GM12878 (cell line): ENCODE results near the gene WRAP73. TPM values are rescaled to one million over a fixed set of nuclear protein-coding genes. Genes with fewer than 3 reads are reported as not detected.
A peak's percentile ranks its signal among the peaks of the same experiment; 100 is the strongest.

Experiments
- BACH1 ChIP-seq: fragments of 450-650 bp; IDR thresholded peaks from 2 replicates; pipeline ENCODE4 v1.6.1; 2017; ENCODE audit warnings: mild to moderate bottlenecking, borderline replicate concordance
- BCL11A ChIP-seq: IDR thresholded peaks from 2 replicates; pipeline ENCODE4 v1.6.1; 2011; ENCODE audit warnings: low read depth, low read length
- CBFB ChIP-seq: IDR thresholded peaks from 2 replicates; pipeline ENCODE4 v1.6.1; 2016; ENCODE audit warnings: antibody characterized with exemption, low read depth
- E2F4 ChIP-seq: IDR thresholded peaks from 2 replicates; pipeline ENCODE4 v1.6.1; 2012; ENCODE audit warnings: low read depth, low read length, improper control_type of control experiment
- EP300 ChIP-seq, 2 experiments: fragments of 150-350 bp in 1 of 2; IDR thresholded peaks; 2 replicates each; pipeline ENCODE4 v1.6.1; 2011 to 2012; ENCODE audit warnings: low read depth in 2 of 2, low read length in 2 of 2, borderline replicate concordance in 1 of 2, improper control_type of control experiment in 1 of 2, inconsistent platforms in 1 of 2; ENCODE audit not compliant: control insufficient read depth in 1 of 2
- JUND ChIP-seq: IDR thresholded peaks from 2 replicates; pipeline ENCODE4 v1.6.1; 2012; ENCODE audit warnings: low read depth, mild to moderate bottlenecking, low read length, improper control_type of control experiment, moderate library complexity
- NR2F1 ChIP-seq: fragments of 450-650 bp; conservative IDR thresholded peaks from 2 replicates; pipeline ENCODE4 v1.6.1; 2017; ENCODE audit warnings: mild to moderate bottlenecking
- RB1 ChIP-seq: fragments of 450-650 bp; formaldehyde crosslinking; IDR thresholded peaks from 2 replicates; pipeline ENCODE4 v1.6.1; 2017; ENCODE audit warnings: mild to moderate bottlenecking, borderline replicate concordance
- RCOR1 ChIP-seq: conservative IDR thresholded peaks from 2 replicates; pipeline ENCODE4 v1.6.1; 2012; ENCODE audit warnings: low read depth, low read length, improper control_type of control experiment
- RUNX3 ChIP-seq: IDR thresholded peaks from 2 replicates; pipeline ENCODE4 v1.6.1; 2012; ENCODE audit warnings: low read length, inconsistent platforms
- YY1 ChIP-seq: IDR thresholded peaks from 2 replicates; pipeline ENCODE4 v1.6.1; 2011; ENCODE audit warnings: low read depth, mild to moderate bottlenecking, low read length
- polyA plus RNA-seq, 11 experiments: library from polyadenylated mRNA; depleted of rRNA in 4 of 11; unstranded in 6 of 11; stranded (reverse) in 5 of 11; fragments of >200 nt; fragmentation: Nextera tagmentation in 4 of 11; fragmentation: Illumina TruSeq in 1 of 11; extraction: Ambion mirVana in 4 of 11; extraction: Trizol in 1 of 11; gene quantifications; 1 replicate in 1 of 11; 2 replicates in 10 of 11; pipeline versions ENCODE4 v1.2.1 to v1.2.3, GENCODE V29; 2011 to 2016; ENCODE audit warnings: inconsistent platforms in 2 of 11, missing spikeins in 2 of 11, low read depth in 1 of 11
- total RNA-seq, 4 experiments: library from RNA; depleted of rRNA in 3 of 4; stranded (reverse); fragments of >200 nt in 3 of 4; fragmentation: Illumina TruSeq in 1 of 4; extraction: Trizol in 1 of 4; gene quantifications; 2 replicates each; pipeline versions ENCODE4 v1.2.1 to v1.2.3, GENCODE V29; 2013 to 2021

The WRAP73 gene
- total and polyA plus RNA-seq, 10 of the 15 experiments (the other 5 are each of a cell fraction or from before 2014, with no cell fraction given) = 3.2 to 65.8 (median 48.0) TPM

- TF ChIP-seq JUND (peak; percentile 96), RB1 (0 out of 2 replicates have a peak, but pooled peaks have one; percentile 42), YY1 (peak; percentile 92), CBFB (peak; percentile 91), BCL11A (peak; percentile 97), NR2F1 (peak; percentile 77), E2F4 (no peak), BACH1 (peak; percentile 88; the same call in 1 of the 2 replicates), EP300 (IDR thresholded peaks at IDR 0.05; ENCODE audit: borderline replicate concordance in 1 of 2, control insufficient read depth in 1 of 2, low read depth in 2 of 2, low read length in 2 of 2) (peak in 1 of 2 experiments; percentile 96; a peak in 3 of 4 replicates), RCOR1 (0 out of 2 replicates have a peak, but pooled peaks have one; percentile 65), RUNX3 (peak; percentile 99)
These were observed 6.7 kb upstream of the WRAP73 start (continued) for GRCh38 chr1:3656450-3657095.
